ENCODE results near the gene NGEF. TPM values are rescaled to one million over a fixed set of nuclear protein-coding genes. Genes with fewer than 3 reads are reported as not detected.

The NGEF gene
- total and polyA plus RNA-seq, 9 of the 15 experiments (the other 6 are each of a cell fraction or from before 2014, with no cell fraction given): 0.07 to 0.17 (median 0.09) TPM; not detected in 6

GRCh38 chr2:232877940-232878511 lies 135.0 kb downstream of the NGEF start:
- intact Hi-C loops (cut with micrococcal nuclease): no loop called here
- DNase-seq (ENCODE audit: extremely low read depth in 1 of 4, low spot score in 3 of 4) (no peak), ATAC-seq (no peak), FAIRE-seq (no peak)
- peaks cover 2 to 13% of the 10 kb centered on the region in 2 experiments; a peak in 3 of 5 replicates for H3K27me3 ChIP-seq (ENCODE audit: control insufficient read depth in 2 of 2, insufficient read depth in 2 of 2, low read length in 2 of 2)
- TF ChIP-seq CHD4 (IDR thresholded peaks at IDR 0.05; ENCODE audit: insufficient read depth, insufficient replicate concordance, low read depth, low read length, poor library complexity, severe bottlenecking) (no peak), SP2 (IDR thresholded peaks at IDR 0.05; ENCODE audit: extremely low read depth, low read depth, low read length, poor library complexity, severe bottlenecking) (no peak), ZNF280A (IDR thresholded peaks at IDR 0.05; ENCODE audit: low read depth, partially characterized antibody) (no peak), RNF2 (IDR thresholded peaks at IDR 0.05) (no peak), HNRNPL (IDR thresholded peaks at IDR 0.05; ENCODE audit: low read depth, low read length) (no peak), ZHX1 (conservative IDR thresholded peaks at IDR 0.05; ENCODE audit: low read length) (no peak), ZFP30 (CRISPR knock-in tag; IDR thresholded peaks at IDR 0.05; ENCODE audit: borderline replicate concordance) (no peak), ZNF512 (tag; IDR thresholded peaks at IDR 0.05) (no peak), ZNF274 (IDR thresholded peaks at IDR 0.05; ENCODE audit: borderline replicate concordance, low read depth, low read length) (no peak)
- no peaks in the 10 kb centered on the region for H4K20me1 ChIP-seq (replicated peaks; ENCODE audit: control insufficient read depth, insufficient read depth, low read length)
- no peaks in the 10 kb centered on the region for H3K9me3 ChIP-seq (replicated peaks; ENCODE audit: control insufficient read depth, insufficient read depth, low read depth, low read length)
- no peak overlapping the region for H3K4me3 ChIP-seq
- H3K4me2 ChIP-seq (ENCODE audit: insufficient read depth, low read length): no peak overlapping the region
- ChIA-PET CTCF (ENCODE audit: low intra/inter-chr PET ratio) (no interaction called here), POLR2A (no interaction called here)
- WGBS (ENCODE audit: insufficient coverage, low coverage, missing lambda C conversion rate): 39% methylated on average over 6 of the region's 13 CpGs
- H3K4me1 ChIP-seq (replicated peaks in 1 of 2; ENCODE audit: control insufficient read depth in 2 of 2, insufficient read depth in 2 of 2, low read length in 2 of 2): peaks cover 2 to 16% of the 10 kb centered on the region in 2 experiments; a peak in 3 of 5 replicates
- no peak overlapping the region for H2AFZ ChIP-seq (ENCODE audit: low read depth, low read length)
- H3K9ac ChIP-seq (ENCODE audit: insufficient read depth in 1 of 2, low read depth in 2 of 2, low read length in 2 of 2): no peak overlapping the region
- H3K79me2 ChIP-seq (ENCODE audit: control insufficient read depth, insufficient read depth, low read length): no peaks in the 10 kb centered on the region
- in situ Hi-C loops (cut with MboI): no loop called here
- no TSS peak for BruUV-seq (replicated peaks)
- H3K9me1 ChIP-seq (ENCODE audit: control insufficient read depth, insufficient read depth, low read length): no peaks in the 10 kb centered on the region
- no peaks in the 10 kb centered on the region for H3K36me3 ChIP-seq (ENCODE audit: control insufficient read depth, insufficient read depth, low read length)
- H3K27ac ChIP-seq (ENCODE audit: extremely low read depth, low read depth, low read length): no peak overlapping the region

All from K562 (cell line).